Activated T-cell treated with anti-CD3 and anti-CD28 coated beads, Interleukin-2, amount 50 U/mL, for 24 hours (primary cell): ENCODE data around the gene UGT1A7.

ENCODE experiments used
- DNase-seq: peaks from one replicate; pipeline ENCODE4 v3.0.0-alpha.2; 2020
- H3K27ac Mint-ChIP-seq: 2 replicates; pipeline ENCODE4 v1.8.0; 2020; ENCODE audit warnings: mild to moderate bottlenecking, mixed read lengths
- H3K27me3 Mint-ChIP-seq: 2 replicates; pipeline ENCODE4 v1.8.0; 2020; ENCODE audit warnings: mixed read lengths
- H3K36me3 Mint-ChIP-seq: 2 replicates; pipeline ENCODE4 v1.8.0; 2020; ENCODE audit warnings: low read depth, mixed read lengths
- H3K4me1 Mint-ChIP-seq: 2 replicates; pipeline ENCODE4 v1.8.0; 2020; ENCODE audit warnings: low read depth, mixed read lengths
- H3K4me3 Mint-ChIP-seq: 2 replicates; pipeline ENCODE4 v1.8.0; 2020; ENCODE audit warnings: mild to moderate bottlenecking, moderate library complexity, mixed read lengths
- H3K9me3 Mint-ChIP-seq: 2 replicates; pipeline ENCODE4 v1.8.0; 2020; ENCODE audit warnings: mixed read lengths

The UGT1A7 gene

GRCh38 chr2:233799087-233799665 lies 117.5 kb downstream of the UGT1A7 start:
- no peak for DNase-seq
- H3K4me3 Mint-ChIP-seq: no peak overlapping the region
- peaks cover 2% of the 10 kb centered on the region for H3K4me1 Mint-ChIP-seq
- no peaks in the 10 kb centered on the region for H3K36me3 Mint-ChIP-seq
- peaks cover 18% of the 10 kb centered on the region for H3K27me3 Mint-ChIP-seq
- H3K9me3 Mint-ChIP-seq: no peaks in the 10 kb centered on the region
- H3K27ac Mint-ChIP-seq: no peak overlapping the region

GRCh38 chr2:233799716-233800115 lies 118.0 kb downstream of the UGT1A7 start:
- Mint-ChIP-seq H3K27ac (no peak overlapping the region), H3K27me3 (peaks cover 22% of the 10 kb centered on the region)

GRCh38 chr2:233800208-233800607 lies 118.5 kb downstream of the UGT1A7 start:
- Mint-ChIP-seq H3K27ac (no peak overlapping the region), H3K27me3 (peaks cover 22% of the 10 kb centered on the region), H3K4me1 (peaks cover 2% of the 10 kb centered on the region), H3K9me3 (no peaks in the 10 kb centered on the region), H3K4me3 (no peak overlapping the region), H3K36me3 (no peaks in the 10 kb centered on the region)
- no peak for DNase-seq

More at GRCh38 chr2:233799716-233800115, 118.0 kb downstream of the UGT1A7 start:
- DNase-seq: peak; percentile 15
- peaks cover 2% of the 10 kb centered on the region for H3K4me1 Mint-ChIP-seq
- H3K36me3 Mint-ChIP-seq: no peaks in the 10 kb centered on the region
- H3K9me3 Mint-ChIP-seq: no peaks in the 10 kb centered on the region
- no peak overlapping the region for H3K4me3 Mint-ChIP-seq

GRCh38 chr2:233801357-233802131 lies 119.8 kb downstream of the UGT1A7 start:
- H3K4me3 Mint-ChIP-seq: no peak overlapping the region
- peaks cover 2% of the 10 kb centered on the region for H3K4me1 Mint-ChIP-seq
- peak; percentile 19 for DNase-seq
- H3K27ac Mint-ChIP-seq: no peak overlapping the region
- peaks cover 22% of the 10 kb centered on the region for H3K27me3 Mint-ChIP-seq
- no peaks in the 10 kb centered on the region for H3K36me3 Mint-ChIP-seq
- H3K9me3 Mint-ChIP-seq: no peaks in the 10 kb centered on the region

GRCh38 chr2:233802132-233802815 lies 120.6 kb downstream of the UGT1A7 start:
- DNase-seq: no peak
- Mint-ChIP-seq H3K36me3 (no peaks in the 10 kb centered on the region), H3K9me3 (no peaks in the 10 kb centered on the region), H3K4me3 (no peak overlapping the region), H3K27ac (no peak overlapping the region), H3K4me1 (peaks cover 2% of the 10 kb centered on the region), H3K27me3 (peaks cover 22% of the 10 kb centered on the region)

GRCh38 chr2:233803292-233803911 lies 121.7 kb downstream of the UGT1A7 start:
- peak; percentile 9 for DNase-seq
- H3K4me3 Mint-ChIP-seq: no peak overlapping the region
- H3K36me3 Mint-ChIP-seq: no peaks in the 10 kb centered on the region
- no peak overlapping the region for H3K27ac Mint-ChIP-seq
- peaks cover 20% of the 10 kb centered on the region for H3K27me3 Mint-ChIP-seq
- no peaks in the 10 kb centered on the region for H3K9me3 Mint-ChIP-seq
- H3K4me1 Mint-ChIP-seq: peaks cover 2% of the 10 kb centered on the region

- Mint-ChIP-seq H3K36me3 (no peaks in the 10 kb centered on the region), H3K27me3 (peaks cover 22% of the 10 kb centered on the region), H3K27ac (no peak overlapping the region), H3K4me3 (no peak overlapping the region), H3K4me1 (peaks cover 2% of the 10 kb centered on the region), H3K9me3 (no peaks in the 10 kb centered on the region)
- DNase-seq: no peak
Measured at GRCh38 chr2:233803994-233804393, 122.3 kb downstream of the UGT1A7 start.

GRCh38 chr2:233807215-233807865 lies 125.6 kb downstream of the UGT1A7 start:
- Mint-ChIP-seq H3K4me3 (no peak overlapping the region), H3K27ac (no peak overlapping the region), H3K4me1 (no peaks in the 10 kb centered on the region), H3K9me3 (no peaks in the 10 kb centered on the region), H3K36me3 (no peaks in the 10 kb centered on the region), H3K27me3 (peaks cover 30% of the 10 kb centered on the region)
- peak; percentile 3 for DNase-seq

- peaks cover 23% of the 10 kb centered on the region for H3K27me3 Mint-ChIP-seq
- no peaks in the 10 kb centered on the region for H3K9me3 Mint-ChIP-seq
- H3K4me3 Mint-ChIP-seq: no peak overlapping the region
- DNase-seq: peak; percentile 11
- H3K27ac Mint-ChIP-seq: no peak overlapping the region
- H3K4me1 Mint-ChIP-seq: no peaks in the 10 kb centered on the region
- no peaks in the 10 kb centered on the region for H3K36me3 Mint-ChIP-seq
Measured at GRCh38 chr2:233807966-233808935, 126.5 kb downstream of the UGT1A7 start.

- no peak overlapping the region for H3K27ac Mint-ChIP-seq
- peaks cover 21% of the 10 kb centered on the region for H3K27me3 Mint-ChIP-seq
- H3K9me3 Mint-ChIP-seq: no peaks in the 10 kb centered on the region
- no peak for DNase-seq
- no peaks in the 10 kb centered on the region for H3K36me3 Mint-ChIP-seq
- no peaks in the 10 kb centered on the region for H3K4me1 Mint-ChIP-seq
- no peak overlapping the region for H3K4me3 Mint-ChIP-seq
Measured at GRCh38 chr2:233810385-233810784, 128.7 kb downstream of the UGT1A7 start.

- Mint-ChIP-seq H3K27me3 (peaks cover 21% of the 10 kb centered on the region), H3K4me1 (no peaks in the 10 kb centered on the region), H3K27ac (no peak overlapping the region), H3K4me3 (no peak overlapping the region), H3K9me3 (no peaks in the 10 kb centered on the region), H3K36me3 (no peaks in the 10 kb centered on the region)
- no peak for DNase-seq
Measured at GRCh38 chr2:233811087-233811486, 129.4 kb downstream of the UGT1A7 start.

- Mint-ChIP-seq H3K27ac (no peak overlapping the region), H3K9me3 (no peaks in the 10 kb centered on the region), H3K36me3 (no peaks in the 10 kb centered on the region), H3K27me3 (peaks cover 21% of the 10 kb centered on the region), H3K4me1 (no peaks in the 10 kb centered on the region), H3K4me3 (no peak overlapping the region)
- peak; percentile 11 for DNase-seq
Measured at GRCh38 chr2:233811732-233812131, 130.0 kb downstream of the UGT1A7 start.

GRCh38 chr2:233813236-233814055 lies 131.7 kb downstream of the UGT1A7 start:
- Mint-ChIP-seq H3K9me3 (no peaks in the 10 kb centered on the region), H3K4me1 (no peaks in the 10 kb centered on the region), H3K4me3 (no peak overlapping the region), H3K27me3 (peaks cover 21% of the 10 kb centered on the region), H3K27ac (no peak overlapping the region), H3K36me3 (no peaks in the 10 kb centered on the region)
- no peak for DNase-seq
